ENCODE data around the gene ACACB.

GRCh38 chr12:109289004-109289403 is 172.6 kb downstream of the ACACB start:
- TF ChIP-seq CTCF (IDR thresholded peaks at IDR 0.05; ENCODE audit: borderline replicate concordance, extremely low read depth, low read length, poor library complexity, severe bottlenecking): no peak
- TF ChIP-seq EZH2 (IDR thresholded peaks at IDR 0.05; ENCODE audit: borderline replicate concordance, low read depth, low read length, severe bottlenecking): no peak

All from DND-41 (cell line).